Upper lobe of left lung (tissue), 4 donors: ENCODE measurements around the gene PRDM16.

Experiments
- EP300 ChIP-seq, 4 donors: sonication (generic); formaldehyde crosslinking; IDR thresholded peaks; one replicate each; pipeline ENCODE4 v1.5.1; 2017; ENCODE audit warnings: antibody characterized with exemption in 4 of 4, control low read depth in 2 of 4
- POLR2A ChIP-seq, 4 donors: fragments of 450-650 bp; IDR thresholded peaks; one replicate each; pipeline ENCODE4 v1.5.1; 2016 to 2017; ENCODE audit warnings: antibody characterized with exemption in 4 of 4, mild to moderate bottlenecking in 2 of 4

- TF ChIP-seq EP300 (IDR thresholded peaks at IDR 0.05) = no peak
- TF ChIP-seq POLR2A (IDR thresholded peaks at IDR 0.05) = no peak
Observed at GRCh38 chr1:3163356-3163755, 94.4 kb downstream of the PRDM16 start.
